HepG2 (cell line): ENCODE measurements around the gene PRRC2A. TPM values are rescaled to one million over a fixed set of nuclear protein-coding genes. Genes with fewer than 3 reads are reported as not detected.
A peak's percentile ranks its signal among the peaks of the same experiment; 100 is the strongest.

Source experiments
- CBX1 ChIP-seq: IDR thresholded peaks from one replicate; pipeline ENCODE4 v1.6.1; 2016; ENCODE audit warnings: antibody characterized with exemption, low read depth
- MEIS1 ChIP-seq: sonication (generic); formaldehyde crosslinking; IDR thresholded peaks from 2 replicates; pipeline ENCODE4 v1.9.0; 2021; ENCODE audit warnings: mild to moderate bottlenecking, missing genetic modification reagents, moderate library complexity, borderline replicate concordance
- RARA ChIP-seq: IDR thresholded peaks from 2 replicates; pipeline ENCODE4 v1.6.1; 2016; ENCODE audit warnings: missing genetic modification reagents, missing compliant biosample characterization
- ZFX ChIP-seq: sonication (generic); formaldehyde crosslinking; IDR thresholded peaks from 2 replicates; pipeline ENCODE4 v1.4.0; 2020; ENCODE audit warnings: mild to moderate bottlenecking, low read depth, missing genetic modification reagents, moderate library complexity
- ZNF17 ChIP-seq: sonication (generic); formaldehyde crosslinking; IDR thresholded peaks from 2 replicates; pipeline ENCODE4 v1.5.0; 2020; ENCODE audit warnings: mild to moderate bottlenecking, missing genetic modification reagents
- ZNF333 ChIP-seq: sonication (generic); formaldehyde crosslinking; IDR thresholded peaks from 2 replicates; pipeline ENCODE4 v1.4.0; 2020; ENCODE audit warnings: mild to moderate bottlenecking, missing genetic modification reagents, borderline replicate concordance
- polyA plus RNA-seq, 8 experiments: library from polyadenylated mRNA; depleted of rRNA in 3 of 8; stranded (reverse) in 7 of 8; unstranded in 1 of 8; fragments of >200 nt; fragmentation: Illumina TruSeq in 4 of 8; extraction: Trizol in 4 of 8; gene quantifications; 2 replicates each; pipeline versions ENCODE4 v1.2.1 to v1.2.3, GENCODE V29; 2011 to 2016; ENCODE audit warnings: low read depth in 4 of 8, missing spikeins in 1 of 8, mixed read lengths in 1 of 8; ENCODE audit not compliant: insufficient read depth in 1 of 8
- total RNA-seq, 5 experiments: library from RNA; depleted of rRNA; stranded (reverse); fragments of >200 nt; fragmentation: Illumina TruSeq; extraction: Trizol; gene quantifications; 2 replicates each; pipeline ENCODE4 v1.2.3, GENCODE V29; 2016; ENCODE audit warnings: low read depth in 1 of 5
- TF ChIP-seq, protein P1 (sequence below): IDR thresholded peaks from 2 replicates; pipeline ENCODE4 v1.6.1; 2016; ENCODE audit warnings: mild to moderate bottlenecking
- TF ChIP-seq, protein P2 (sequence below): sonication (generic); formaldehyde crosslinking; IDR thresholded peaks from 2 replicates; pipeline ENCODE4 v1.4.0; 2020; ENCODE audit warnings: missing genetic modification reagents
- TF ChIP-seq, protein P3 (sequence below): sonication (generic); formaldehyde crosslinking; IDR thresholded peaks from 2 replicates; pipeline ENCODE4 v1.5.0; 2020; ENCODE audit warnings: missing genetic modification reagents
- TF ChIP-seq, protein P4 (sequence below): sonication (generic); formaldehyde crosslinking; IDR thresholded peaks from 2 replicates; pipeline ENCODE4 v1.5.1; 2020; ENCODE audit warnings: mild to moderate bottlenecking, missing genetic modification reagents, moderate library complexity
- TF ChIP-seq, protein P5 (sequence below): sonication (generic); formaldehyde crosslinking; IDR thresholded peaks from 2 replicates; pipeline ENCODE4 v1.4.0; 2020; ENCODE audit warnings: missing genetic modification reagents, borderline replicate concordance
- TF ChIP-seq, protein P6 (sequence below): IDR thresholded peaks from 2 replicates; pipeline ENCODE4 v1.6.1; 2012; ENCODE audit warnings: low read depth, low read length, improper control_type of control experiment

Gene PRRC2A
- total and polyA plus RNA-seq, 2 of the 13 experiments (the other 11 are each of a cell fraction or from before 2014, with no cell fraction given): 38.9 to 47.4 TPM

DNA sequence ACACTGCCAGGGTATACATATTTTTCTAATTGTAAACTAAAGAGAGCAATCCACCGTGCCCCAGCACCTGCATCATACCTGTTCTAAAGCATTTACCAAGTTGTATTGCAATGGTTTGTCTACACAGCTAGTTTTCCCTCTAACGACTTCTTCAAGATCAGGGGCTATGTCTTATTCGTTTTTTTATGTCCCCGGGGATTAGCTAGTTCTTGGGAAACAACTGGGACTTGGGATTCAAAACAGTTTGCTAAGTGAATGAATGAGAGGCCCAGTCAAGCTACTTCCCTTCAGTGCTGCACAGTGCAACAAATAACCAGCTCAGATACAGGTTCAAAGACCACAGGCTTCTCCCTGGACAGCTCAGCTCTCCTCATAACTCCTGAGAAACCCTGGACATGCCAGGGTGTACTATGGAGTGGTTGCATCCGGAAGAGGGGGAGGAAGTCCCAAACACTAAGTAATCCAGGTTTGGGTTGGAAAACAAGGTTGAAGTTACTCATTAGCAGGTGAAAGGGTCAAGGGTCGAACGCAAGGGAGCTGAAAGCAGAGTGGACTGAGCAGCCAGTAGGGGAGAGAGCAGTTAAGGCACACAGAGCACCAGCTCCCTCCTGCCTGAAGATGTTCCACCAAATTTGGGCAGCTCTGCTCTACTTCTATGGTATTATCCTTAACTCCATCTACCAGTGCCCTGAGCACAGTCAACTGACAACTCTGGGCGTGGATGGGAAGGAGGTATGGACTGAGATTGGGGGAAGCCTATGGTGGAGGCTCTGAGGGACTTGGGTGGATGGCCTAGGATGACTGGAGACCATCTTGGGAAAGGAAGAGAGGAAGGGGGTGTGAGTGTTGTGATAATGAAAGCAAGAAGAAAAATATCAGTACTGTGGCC lies 35.1 kb downstream of the PRRC2A start, which contains the start of gene APOM (continued):
- TF ChIP-seq, protein P1, sequence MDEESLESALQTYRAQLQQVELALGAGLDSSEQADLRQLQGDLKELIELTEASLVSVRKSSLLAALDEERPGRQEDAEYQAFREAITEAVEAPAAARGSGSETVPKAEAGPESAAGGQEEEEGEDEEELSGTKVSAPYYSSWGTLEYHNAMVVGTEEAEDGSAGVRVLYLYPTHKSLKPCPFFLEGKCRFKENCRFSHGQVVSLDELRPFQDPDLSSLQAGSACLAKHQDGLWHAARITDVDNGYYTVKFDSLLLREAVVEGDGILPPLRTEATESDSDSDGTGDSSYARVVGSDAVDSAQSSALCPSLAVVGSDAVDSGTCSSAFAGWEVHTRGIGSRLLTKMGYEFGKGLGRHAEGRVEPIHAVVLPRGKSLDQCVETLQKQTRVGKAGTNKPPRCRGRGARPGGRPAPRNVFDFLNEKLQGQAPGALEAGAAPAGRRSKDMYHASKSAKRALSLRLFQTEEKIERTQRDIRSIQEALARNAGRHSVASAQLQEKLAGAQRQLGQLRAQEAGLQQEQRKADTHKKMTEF (CRISPR knock-in tag): peak; percentile 95
- TF ChIP-seq, protein P2, sequence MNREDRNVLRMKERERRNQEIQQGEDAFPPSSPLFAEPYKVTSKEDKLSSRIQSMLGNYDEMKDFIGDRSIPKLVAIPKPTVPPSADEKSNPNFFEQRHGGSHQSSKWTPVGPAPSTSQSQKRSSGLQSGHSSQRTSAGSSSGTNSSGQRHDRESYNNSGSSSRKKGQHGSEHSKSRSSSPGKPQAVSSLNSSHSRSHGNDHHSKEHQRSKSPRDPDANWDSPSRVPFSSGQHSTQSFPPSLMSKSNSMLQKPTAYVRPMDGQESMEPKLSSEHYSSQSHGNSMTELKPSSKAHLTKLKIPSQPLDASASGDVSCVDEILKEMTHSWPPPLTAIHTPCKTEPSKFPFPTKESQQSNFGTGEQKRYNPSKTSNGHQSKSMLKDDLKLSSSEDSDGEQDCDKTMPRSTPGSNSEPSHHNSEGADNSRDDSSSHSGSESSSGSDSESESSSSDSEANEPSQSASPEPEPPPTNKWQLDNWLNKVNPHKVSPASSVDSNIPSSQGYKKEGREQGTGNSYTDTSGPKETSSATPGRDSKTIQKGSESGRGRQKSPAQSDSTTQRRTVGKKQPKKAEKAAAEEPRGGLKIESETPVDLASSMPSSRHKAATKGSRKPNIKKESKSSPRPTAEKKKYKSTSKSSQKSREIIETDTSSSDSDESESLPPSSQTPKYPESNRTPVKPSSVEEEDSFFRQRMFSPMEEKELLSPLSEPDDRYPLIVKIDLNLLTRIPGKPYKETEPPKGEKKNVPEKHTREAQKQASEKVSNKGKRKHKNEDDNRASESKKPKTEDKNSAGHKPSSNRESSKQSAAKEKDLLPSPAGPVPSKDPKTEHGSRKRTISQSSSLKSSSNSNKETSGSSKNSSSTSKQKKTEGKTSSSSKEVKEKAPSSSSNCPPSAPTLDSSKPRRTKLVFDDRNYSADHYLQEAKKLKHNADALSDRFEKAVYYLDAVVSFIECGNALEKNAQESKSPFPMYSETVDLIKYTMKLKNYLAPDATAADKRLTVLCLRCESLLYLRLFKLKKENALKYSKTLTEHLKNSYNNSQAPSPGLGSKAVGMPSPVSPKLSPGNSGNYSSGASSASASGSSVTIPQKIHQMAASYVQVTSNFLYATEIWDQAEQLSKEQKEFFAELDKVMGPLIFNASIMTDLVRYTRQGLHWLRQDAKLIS (CRISPR knock-in tag): no peak
- TF ChIP-seq ZFX (peak; percentile 79), MEIS1 (CRISPR knock-in tag) (peak; percentile 80; the same call in 1 of the 2 replicates), RARA (CRISPR knock-in tag) (peak; percentile 96), ZNF333 (CRISPR knock-in tag) (peak; percentile 57), CBX1 (peak; percentile 76), ZNF17 (CRISPR knock-in tag) (no peak)
- TF ChIP-seq, protein P3, sequence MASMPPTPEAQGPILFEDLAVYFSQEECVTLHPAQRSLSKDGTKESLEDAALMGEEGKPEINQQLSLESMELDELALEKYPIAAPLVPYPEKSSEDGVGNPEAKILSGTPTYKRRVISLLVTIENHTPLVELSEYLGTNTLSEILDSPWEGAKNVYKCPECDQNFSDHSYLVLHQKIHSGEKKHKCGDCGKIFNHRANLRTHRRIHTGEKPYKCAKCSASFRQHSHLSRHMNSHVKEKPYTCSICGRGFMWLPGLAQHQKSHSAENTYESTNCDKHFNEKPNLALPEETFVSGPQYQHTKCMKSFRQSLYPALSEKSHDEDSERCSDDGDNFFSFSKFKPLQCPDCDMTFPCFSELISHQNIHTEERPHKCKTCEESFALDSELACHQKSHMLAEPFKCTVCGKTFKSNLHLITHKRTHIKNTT (CRISPR knock-in tag): no peak
- TF ChIP-seq, protein P4, sequence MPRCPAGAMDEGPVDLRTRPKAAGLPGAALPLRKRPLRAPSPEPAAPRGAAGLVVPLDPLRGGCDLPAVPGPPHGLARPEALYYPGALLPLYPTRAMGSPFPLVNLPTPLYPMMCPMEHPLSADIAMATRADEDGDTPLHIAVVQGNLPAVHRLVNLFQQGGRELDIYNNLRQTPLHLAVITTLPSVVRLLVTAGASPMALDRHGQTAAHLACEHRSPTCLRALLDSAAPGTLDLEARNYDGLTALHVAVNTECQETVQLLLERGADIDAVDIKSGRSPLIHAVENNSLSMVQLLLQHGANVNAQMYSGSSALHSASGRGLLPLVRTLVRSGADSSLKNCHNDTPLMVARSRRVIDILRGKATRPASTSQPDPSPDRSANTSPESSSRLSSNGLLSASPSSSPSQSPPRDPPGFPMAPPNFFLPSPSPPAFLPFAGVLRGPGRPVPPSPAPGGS: peak; percentile 85; the same call in 1 of the 2 replicates
- TF ChIP-seq, protein P5, sequence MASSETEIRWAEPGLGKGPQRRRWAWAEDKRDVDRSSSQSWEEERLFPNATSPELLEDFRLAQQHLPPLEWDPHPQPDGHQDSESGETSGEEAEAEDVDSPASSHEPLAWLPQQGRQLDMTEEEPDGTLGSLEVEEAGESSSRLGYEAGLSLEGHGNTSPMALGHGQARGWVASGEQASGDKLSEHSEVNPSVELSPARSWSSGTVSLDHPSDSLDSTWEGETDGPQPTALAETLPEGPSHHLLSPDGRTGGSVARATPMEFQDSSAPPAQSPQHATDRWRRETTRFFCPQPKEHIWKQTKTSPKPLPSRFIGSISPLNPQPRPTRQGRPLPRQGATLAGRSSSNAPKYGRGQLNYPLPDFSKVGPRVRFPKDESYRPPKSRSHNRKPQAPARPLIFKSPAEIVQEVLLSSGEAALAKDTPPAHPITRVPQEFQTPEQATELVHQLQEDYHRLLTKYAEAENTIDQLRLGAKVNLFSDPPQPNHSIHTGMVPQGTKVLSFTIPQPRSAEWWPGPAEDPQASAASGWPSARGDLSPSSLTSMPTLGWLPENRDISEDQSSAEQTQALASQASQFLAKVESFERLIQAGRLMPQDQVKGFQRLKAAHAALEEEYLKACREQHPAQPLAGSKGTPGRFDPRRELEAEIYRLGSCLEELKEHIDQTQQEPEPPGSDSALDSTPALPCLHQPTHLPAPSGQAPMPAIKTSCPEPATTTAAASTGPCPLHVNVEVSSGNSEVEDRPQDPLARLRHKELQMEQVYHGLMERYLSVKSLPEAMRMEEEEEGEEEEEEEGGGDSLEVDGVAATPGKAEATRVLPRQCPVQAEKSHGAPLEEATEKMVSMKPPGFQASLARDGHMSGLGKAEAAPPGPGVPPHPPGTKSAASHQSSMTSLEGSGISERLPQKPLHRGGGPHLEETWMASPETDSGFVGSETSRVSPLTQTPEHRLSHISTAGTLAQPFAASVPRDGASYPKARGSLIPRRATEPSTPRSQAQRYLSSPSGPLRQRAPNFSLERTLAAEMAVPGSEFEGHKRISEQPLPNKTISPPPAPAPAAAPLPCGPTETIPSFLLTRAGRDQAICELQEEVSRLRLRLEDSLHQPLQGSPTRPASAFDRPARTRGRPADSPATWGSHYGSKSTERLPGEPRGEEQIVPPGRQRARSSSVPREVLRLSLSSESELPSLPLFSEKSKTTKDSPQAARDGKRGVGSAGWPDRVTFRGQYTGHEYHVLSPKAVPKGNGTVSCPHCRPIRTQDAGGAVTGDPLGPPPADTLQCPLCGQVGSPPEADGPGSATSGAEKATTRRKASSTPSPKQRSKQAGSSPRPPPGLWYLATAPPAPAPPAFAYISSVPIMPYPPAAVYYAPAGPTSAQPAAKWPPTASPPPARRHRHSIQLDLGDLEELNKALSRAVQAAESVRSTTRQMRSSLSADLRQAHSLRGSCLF: 0 out of 2 replicates have a peak, but pooled peaks have one; percentile 74
- TF ChIP-seq, protein P6, sequence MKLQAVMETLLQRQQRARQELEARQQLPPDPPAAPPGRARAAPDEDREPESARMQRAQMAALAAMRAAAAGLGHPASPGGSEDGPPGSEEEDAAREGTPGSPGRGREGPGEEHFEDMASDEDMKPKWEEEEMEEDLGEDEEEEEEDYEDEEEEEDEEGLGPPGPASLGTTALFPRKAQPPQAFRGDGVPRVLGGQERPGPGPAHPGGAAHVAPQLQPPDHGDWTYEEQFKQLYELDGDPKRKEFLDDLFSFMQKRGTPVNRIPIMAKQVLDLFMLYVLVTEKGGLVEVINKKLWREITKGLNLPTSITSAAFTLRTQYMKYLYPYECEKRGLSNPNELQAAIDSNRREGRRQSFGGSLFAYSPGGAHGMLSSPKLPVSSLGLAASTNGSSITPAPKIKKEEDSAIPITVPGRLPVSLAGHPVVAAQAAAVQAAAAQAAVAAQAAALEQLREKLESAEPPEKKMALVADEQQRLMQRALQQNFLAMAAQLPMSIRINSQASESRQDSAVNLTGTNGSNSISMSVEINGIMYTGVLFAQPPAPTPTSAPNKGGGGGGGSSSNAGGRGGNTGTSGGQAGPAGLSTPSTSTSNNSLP: peak; percentile 14; the same call in 1 of the 2 replicates
